Subcutaneous adipose tissue (tissue), 4 donors: ENCODE data around the gene EDN1. TPM values are rescaled to one million over a fixed set of nuclear protein-coding genes. Genes with fewer than 3 reads are reported as not detected.

Experiments used
- total RNA-seq, 4 donors: library from RNA; depleted of rRNA; stranded (reverse); fragments of >200 nt; gene quantifications; one replicate each; pipeline ENCODE4 v1.1.0, GENCODE V29; 2016
- TF ChIP-seq, protein P1 (sequence below): fragments of 450-650 bp; IDR thresholded peaks from one replicate; pipeline ENCODE4 v1.5.1; 2016; ENCODE audit warnings: low read depth, mild to moderate bottlenecking, control low read depth, antibody characterized with exemption, moderate library complexity

Gene EDN1
- total RNA-seq, 4 donors from 2014 or later = 7.7 to 23.4 (median 14.4) TPM

DNA sequence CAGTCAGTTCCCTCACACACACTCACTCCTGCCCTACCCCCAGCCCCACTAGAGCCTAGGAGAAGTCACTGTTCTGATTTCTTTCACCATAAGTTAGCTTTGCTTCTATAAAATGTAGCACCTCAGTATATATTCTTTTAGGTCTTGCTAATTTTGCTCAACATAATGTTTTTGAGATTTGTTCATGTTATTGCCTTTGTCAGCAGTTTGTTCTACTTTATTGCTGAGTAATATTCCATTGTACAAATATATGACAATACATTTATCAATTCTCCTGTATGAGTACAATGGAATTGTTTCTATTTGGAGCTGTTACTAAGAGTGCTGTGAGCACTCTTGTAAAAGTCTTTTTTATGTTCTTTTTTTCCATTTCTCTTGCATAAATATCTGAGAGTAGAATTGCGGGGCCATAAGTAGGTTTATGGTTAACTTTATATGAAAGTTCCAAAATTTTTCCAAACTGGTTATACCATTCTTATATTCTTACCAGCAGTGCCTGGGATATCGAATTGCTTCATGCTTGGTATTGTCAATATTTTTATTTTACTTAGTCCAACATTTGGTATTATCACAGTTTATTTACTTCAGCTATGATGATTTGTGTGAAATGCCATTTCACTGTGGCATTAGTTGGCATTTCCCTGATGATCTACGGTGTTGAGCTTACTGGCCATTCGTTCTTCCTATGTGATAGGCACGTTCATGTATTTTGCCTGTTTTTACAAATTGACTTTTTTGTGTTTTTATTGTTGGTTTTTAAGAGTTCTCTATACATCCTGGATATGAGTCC lies 25.3 kb downstream of the EDN1 start:
- TF ChIP-seq, protein P1, sequence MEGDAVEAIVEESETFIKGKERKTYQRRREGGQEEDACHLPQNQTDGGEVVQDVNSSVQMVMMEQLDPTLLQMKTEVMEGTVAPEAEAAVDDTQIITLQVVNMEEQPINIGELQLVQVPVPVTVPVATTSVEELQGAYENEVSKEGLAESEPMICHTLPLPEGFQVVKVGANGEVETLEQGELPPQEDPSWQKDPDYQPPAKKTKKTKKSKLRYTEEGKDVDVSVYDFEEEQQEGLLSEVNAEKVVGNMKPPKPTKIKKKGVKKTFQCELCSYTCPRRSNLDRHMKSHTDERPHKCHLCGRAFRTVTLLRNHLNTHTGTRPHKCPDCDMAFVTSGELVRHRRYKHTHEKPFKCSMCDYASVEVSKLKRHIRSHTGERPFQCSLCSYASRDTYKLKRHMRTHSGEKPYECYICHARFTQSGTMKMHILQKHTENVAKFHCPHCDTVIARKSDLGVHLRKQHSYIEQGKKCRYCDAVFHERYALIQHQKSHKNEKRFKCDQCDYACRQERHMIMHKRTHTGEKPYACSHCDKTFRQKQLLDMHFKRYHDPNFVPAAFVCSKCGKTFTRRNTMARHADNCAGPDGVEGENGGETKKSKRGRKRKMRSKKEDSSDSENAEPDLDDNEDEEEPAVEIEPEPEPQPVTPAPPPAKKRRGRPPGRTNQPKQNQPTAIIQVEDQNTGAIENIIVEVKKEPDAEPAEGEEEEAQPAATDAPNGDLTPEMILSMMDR = no peak

DNA sequence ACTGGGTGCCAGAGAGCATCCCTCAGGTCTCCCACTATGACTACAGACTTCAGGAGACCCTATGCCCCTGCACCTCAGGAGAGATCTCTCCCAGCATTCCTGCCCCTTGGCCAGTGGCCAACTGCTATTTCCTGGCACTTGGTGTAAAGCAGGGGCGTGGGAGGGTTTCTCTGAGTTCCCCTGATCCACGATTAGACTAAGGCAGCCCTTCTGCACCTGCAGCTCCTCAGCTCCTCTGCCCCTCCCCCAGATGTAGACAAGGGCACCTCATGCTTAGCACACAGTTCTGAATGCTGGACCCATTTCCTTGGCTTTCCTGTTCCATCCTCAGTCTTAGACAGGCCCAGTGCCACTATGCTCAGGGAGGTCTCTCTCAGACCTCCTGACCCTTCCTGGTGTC lies 28.6 kb downstream of the EDN1 start:
- TF ChIP-seq, protein P1 = no peak

DNA sequence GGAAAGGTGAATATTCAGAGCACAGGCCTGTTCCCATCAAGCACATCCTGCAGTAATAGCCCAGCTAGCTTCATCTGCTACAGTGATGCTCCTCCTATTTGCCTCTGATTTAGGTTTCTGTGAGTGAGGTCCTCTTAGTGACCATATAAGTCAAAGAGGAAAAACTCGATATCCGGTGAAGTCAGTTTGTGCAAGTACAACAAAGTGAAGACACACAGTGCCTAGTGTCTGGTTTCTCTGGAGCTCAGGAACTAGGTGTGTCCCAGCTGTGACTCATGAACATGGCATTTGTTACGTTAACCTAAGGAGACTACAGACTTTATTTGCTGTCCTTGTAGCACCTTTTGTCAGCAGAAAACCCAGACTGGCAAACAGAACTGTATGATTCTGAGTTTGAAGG lies 33.9 kb downstream of the EDN1 start:
- TF ChIP-seq, protein P1 = no peak

DNA sequence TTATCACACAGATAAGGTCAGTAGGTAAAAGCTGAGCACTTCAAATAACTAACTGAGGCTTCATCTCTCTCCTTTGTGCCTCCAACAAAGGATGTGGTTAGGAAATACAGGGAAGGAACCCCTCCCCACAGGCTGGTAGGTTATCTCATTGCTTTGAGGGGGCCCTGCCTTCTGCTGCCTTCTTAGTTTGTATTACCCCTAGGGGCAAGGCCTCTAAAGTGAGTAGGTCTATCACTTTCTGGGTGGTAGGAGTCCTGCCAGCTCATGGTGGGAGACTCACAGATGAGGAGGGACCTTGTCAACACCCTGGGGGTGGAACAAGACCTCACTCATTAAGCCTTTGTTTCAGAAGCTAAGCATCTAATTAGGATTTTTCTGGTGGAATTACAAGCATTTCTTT lies 34.6 kb downstream of the EDN1 start:
- TF ChIP-seq, protein P1 = no peak

DNA sequence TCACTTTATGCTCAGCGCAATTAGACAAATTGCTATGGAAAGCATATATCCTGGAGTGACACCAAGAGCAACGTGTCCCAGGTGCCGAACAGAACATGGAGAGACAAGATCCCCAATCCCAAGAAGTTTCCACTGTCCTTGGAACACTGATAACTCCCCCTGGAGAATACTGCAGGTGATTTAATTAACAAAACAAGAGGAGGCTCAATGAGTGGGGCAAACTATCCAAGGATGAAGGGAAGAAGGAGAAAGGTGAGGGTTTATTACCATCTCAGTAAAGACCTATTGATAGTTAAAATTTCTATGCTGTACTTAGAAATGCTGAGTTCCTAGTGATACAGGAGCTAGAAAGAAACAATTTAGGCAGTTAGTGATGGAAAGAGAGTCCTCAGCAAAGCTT lies 35.7 kb downstream of the EDN1 start:
- TF ChIP-seq, protein P1 = no peak

DNA sequence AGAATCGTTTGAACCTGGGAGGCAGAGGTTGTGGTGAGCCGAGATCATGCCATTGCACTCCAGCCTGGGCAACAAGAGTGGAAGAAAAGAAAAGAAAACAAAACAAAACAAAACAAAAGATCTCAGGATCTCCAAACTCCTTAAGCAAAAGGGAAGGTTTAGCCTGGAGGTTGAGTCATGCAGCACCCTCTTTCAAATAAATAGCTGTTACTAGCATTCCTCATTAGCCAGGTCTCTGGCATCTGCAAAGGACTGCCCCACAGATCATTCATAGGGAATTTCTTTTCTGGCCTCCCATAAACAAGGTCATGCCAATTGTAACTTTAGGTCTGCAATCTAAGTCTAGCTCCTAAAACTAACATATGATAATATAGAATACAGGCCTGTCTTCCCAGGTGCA lies 37.2 kb downstream of the EDN1 start:
- TF ChIP-seq, protein P1 = no peak

DNA sequence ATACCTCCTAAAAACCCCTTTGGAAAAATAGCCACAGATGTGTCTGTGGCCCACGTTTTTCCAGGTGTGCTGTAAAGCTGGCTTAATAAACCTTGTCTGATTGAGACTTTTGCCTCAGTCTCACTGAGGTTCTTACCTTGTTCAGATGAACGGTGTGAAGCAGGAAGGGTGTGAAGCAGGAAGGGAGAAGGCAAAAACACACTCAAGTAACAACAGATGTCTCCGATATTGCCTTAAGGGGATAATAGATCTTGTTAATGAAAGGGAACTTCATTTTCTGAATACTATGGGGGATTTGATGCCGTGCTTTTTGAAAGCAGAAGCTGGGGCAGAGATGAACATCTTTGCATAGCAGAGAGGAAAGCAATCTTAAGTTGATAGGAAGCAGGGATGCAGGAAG lies 37.8 kb downstream of the EDN1 start:
- TF ChIP-seq, protein P1 = no peak
